HG03175 (cell line): ENCODE results near the gene N4BP3.
"Not testable (repeated sequence)": the region's sequence is repeated elsewhere in the genome, so short reads cannot be mapped to it uniquely, and the experiment has no call there.

Experiments used
- ATAC-seq: cut with Tn5 transposase; IDR thresholded peaks from one replicate; pipeline ENCODE4 v1.9.1; 2021; ENCODE audit warnings: mild to moderate bottlenecking, moderate library complexity; ENCODE audit not compliant: unreplicated experiment

N4BP3 gene

DNA sequence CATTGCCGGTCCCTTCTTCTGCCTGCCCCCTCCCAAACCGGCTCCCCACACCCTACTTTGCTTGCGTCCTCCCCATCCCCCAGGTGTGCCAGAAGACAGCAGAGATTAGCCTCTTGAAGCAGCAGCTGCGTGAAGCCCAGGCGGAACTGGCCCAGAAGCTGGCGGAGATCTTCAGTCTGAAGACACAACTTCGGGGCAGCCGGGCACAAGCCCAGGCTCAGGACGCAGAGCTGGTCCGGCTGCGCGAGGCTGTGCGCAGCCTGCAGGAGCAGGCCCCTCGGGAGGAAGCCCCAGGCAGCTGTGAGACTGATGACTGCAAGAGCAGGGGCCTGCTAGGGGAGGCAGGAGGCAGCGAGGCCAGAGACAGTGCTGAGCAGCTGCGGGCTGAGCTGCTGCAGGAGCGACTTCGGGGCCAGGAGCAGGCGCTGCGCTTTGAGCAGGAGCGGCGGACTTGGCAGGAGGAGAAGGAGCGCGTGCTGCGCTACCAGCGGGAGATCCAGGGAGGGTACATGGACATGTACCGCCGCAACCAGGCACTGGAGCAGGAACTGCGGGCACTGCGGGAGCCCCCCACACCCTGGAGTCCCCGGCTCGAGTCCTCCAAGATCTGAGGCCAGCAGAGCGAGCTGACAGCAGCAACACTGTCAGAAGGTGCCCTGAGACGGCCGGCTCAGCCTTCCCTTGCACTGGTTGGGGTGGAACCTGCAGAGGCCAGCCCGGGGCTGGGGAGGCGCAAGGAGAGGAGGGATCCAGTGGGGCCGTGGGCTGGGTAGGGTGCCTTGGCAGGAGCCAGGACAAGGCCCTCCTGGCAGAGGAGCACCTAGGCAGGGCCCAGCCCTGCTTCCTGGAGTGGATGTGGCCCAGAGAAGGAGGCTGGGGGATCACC, 8.3 kb downstream of the N4BP3 start:
- ATAC-seq = no peak

DNA sequence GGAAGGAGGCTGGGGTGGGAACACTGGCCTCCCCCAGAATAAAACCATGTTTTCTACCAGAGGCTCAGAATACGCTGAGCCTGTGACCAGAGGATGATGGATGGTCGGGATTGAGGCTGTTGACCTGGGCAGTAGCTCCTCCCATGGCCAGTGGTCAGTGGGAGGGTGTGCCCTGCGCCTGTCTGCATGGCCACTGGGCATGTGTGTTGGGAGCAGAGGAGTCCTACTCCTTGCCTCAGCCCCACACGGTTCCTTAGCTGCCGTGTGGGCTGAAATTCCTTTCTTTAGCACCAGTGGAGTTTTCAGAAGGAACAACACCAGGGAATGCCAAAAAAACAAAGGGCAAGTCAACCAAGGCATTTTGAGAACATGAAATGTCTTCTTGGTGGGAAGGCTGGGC, 9.0 kb downstream of the N4BP3 start:
- no peak for ATAC-seq

DNA sequence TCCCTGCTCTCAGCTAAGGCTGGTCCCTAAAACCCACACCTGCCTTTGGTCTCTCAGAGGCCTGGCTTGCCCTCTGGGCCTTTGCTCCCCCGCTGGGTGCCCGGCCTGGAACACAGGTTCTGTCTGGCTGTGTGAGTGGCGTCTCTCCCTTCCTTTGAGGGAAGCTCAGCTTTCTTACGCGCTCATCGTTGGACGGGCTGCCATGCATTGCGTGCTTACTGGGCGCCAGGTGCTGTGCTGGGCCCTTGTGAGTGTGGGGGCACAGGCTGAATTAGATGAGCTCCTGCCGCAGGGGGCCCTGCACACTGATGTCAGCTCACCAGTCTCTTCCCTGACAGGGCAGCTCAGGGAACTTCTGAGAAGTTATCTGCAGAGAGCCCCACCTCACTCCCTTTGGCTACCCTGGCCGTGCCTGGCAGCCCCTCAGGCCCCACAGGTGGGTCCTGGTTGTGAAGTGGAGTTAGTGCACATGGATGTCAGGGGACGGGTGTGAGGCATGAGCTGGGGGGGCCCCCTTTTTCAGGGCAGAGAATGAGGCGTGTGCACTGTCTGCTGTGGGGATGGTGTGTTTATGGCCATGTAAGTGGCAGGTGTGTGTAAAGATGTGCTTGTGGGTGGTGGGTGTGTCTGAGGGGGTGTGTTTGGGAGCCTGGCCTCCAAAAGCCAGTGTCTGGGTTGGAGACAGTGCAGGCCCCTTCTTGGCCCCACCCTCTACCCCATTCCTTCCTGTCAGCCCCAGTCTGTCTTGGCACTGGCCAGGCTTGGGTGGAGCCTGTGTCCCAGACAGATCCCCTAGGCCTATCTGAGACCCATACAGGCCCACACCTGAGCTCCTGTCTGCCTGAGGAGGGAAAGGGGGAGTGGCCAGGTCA, 10.0 kb downstream of the N4BP3 start:
- ATAC-seq = no peak

DNA sequence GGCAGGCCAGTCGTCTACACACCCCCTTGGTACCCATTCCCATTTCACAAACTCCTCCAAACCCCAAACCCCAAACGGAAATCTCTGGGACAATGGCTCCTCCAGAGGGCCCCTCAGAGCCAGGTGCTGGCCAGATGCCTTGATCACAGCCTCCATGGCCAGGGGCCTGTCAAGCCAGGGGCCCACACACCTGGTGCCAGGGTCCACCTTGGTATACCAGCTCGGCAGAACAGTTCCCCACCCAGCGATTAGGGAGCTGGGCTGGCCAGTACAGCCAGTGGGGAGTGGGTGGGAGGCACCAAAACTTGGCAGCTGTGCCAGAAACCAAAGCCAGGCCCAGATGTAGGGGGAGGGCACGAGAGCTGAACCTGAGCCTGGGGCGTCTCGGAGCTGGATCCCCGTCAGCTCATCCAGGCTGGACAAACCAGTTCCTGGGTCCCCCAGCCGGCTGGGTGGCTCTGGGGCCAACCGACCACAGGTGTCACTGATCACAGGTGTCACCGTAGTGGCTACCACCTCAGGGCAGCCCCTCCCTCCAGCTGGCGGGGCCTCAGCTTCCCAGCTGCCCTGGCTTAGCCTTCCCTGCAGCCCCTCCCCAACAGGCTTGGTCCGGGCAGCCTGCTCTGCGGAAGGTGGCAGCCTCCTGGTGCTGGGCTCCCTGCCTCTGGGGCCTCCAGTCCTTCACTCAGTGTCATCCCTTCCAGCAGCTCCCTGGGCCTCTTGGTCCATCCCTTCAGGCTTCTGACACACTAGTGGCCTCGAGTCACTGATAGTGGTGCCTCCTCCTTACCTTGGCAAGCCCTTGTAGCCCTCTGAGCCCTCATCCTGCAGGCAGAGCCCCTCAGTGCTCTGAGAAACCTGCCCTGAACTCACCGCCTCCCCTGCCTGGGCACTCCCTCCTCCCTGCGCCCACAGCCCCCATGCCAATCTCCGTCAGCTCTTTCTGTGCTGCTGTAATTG, 10.9 kb downstream of the N4BP3 start:
- ATAC-seq = no peak

DNA sequence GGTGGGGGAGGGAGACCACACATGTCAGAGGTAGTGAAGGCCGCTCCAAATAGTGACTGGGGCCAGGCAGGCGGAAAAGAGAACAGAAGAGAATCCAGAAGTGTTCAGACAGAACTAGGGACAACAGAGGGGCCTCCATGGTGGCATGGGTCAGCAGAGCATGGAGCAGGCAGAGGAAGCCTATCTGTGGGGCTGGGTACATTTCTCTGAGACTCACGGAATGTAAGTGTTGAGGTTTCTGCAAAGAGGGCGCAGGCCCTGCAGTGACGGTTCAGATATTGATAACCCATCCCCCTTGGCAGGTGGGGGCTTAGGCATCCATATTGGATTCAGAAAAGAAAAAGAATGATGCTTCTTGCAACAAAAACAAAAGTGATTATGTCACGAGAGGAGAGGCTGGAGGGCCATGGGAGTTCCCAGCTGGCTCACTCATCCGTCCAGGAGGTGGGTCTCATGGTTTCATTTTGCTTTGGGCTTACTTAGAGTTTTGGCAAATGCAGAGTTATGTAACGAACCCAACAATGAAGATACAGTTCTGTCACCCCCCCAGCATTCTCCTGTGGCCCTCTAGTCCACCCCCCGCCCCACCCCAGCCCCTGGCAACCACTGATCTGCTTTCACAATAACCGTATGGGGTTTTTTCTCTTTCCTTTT, 12.0 kb downstream of the N4BP3 start:
- ATAC-seq = no peak

DNA sequence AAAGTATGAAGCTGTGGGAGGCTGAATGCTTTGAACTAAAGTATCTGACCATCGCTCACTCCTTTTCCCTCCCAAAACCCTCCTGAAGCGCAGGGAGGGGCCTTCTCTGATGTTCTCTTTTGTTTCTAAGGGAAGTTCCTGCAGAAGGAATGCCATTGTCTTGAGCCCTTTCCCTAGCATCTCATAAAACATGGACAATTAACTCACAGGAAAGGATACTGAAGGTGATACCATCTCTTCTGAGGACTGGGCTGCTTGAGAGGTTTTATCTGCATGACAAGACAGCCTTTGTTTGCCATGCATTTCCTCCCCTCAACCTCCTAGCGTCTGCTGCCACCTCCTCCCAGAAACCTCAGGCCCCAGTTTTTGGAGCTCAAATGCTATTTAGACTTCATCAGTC, 13.2 kb downstream of the N4BP3 start:
- ATAC-seq = no peak

DNA sequence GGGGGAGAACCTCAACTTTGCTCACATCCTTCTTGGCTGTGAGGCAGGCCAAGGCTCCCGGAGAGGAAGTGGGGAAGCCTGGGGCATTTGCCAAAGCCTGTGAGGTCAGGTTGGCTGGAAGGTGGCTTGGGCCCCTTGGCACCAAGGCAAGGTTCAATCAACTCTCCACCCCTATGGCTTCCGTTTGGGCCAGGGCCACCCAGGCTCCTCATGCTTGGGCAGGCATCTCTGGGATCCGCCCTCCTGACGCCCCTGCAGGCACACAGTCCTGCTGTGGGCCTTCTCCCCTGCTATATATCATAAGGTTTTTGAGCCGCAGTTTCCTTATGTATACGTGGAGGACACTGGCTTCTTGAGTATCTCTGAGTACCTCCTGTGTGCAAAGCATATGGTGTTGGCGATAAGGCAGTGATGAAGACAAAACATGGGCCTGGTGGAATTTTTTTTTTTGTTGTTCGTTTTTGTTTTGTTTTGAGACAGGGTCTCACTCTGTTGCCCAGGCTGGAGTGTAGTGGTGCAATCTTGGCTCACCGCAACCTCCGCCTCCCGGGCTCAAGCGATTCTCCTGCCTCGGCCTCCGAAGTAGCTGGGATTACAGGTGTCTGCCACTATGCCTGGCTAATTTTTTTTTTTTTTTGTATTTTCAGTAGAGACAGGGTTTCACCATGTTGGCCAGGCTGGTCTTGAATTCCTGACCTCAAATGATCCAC, 14.1 kb downstream of the N4BP3 start:
- not testable (repeated sequence) for ATAC-seq

DNA sequence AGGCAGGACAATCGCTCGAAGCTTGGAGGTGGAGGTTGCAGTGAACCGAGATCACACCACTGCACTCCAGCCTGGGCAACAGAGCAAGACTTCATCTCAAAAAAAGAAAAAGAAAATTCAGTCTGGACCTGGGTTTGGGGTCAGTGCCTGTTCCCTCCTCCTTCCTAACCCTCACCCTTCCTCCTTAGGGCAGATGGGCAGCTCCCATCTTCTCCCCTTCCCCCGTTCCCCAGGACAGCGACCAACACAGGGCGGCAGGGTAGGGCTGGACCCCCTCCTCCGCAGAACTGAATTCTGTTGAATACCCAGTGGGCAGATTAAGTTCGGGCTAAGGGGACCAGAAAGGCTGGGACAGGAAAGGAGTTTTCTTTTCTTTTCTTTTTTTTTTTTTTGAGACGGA, 16.0 kb downstream of the N4BP3 start:
- ATAC-seq = no peak

DNA sequence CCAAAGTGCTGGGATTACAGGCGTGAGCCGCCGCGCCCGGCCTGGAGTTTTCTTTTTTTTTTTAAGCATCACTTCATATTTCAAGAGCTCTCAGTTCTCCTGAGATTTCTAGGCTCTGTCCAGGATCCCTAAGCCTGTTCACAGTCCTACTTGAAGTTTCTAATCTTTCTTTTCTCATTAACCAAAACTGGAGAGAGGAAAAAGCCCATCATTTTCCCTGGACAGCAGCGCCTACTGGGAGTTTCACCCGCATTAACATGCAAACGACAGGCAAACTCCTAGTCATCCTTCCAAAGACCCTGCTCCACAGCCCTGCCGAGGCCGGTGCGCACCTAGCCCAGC, 16.9 kb downstream of the N4BP3 start:
- ATAC-seq = not testable (repeated sequence)

DNA sequence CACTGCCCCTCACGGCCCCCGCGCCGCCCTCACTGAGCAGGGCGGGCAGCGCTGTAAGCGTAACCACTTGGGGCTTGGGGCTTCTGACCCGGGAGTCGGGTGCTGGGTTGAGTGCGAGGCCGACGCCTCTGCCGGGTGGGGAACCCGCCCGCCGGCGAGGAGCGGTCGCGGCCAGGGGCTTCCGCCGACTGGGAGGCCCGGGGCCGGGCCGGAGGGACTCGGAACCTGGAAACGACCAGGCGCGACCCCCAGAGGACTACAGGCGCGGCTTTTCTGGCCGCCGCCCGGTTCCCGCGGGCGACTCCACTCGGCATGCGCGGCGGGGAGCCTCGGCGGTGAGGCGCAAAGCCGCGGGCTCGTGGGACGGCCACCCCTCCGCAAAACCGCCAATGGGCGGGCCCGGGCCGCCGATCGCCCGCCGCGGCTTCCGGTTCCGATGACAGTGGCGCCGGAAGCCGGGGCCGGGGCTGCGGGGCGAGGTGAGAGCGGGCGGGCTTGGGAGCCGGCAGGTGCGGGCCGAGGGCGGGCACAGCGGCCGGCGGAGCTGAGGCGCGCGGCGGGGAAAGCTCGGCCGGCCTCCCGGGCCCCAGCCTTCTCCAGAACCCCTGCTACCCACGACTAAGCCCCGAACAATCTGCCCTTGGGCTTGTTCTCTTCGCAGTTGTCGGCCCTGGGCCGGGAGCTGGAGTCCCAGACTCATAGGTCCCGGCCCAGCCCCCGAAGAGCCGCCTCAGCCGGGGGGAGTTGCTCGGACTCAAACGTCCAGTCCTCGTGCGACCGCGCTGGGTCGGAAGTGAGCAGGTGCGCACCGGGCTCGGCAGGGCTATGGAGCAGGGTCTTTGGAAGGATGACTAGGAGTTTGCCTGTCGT, 17.5 kb downstream of the N4BP3 start, which contains the start of gene RMND5B:
Gene RMND5B, plus strand, starts transcription at position 439 of the 870 bp plus-strand sequence. CDS start 7,106 bp downstream, outside the sequence.
- ATAC-seq = peak; percentile 90

DNA sequence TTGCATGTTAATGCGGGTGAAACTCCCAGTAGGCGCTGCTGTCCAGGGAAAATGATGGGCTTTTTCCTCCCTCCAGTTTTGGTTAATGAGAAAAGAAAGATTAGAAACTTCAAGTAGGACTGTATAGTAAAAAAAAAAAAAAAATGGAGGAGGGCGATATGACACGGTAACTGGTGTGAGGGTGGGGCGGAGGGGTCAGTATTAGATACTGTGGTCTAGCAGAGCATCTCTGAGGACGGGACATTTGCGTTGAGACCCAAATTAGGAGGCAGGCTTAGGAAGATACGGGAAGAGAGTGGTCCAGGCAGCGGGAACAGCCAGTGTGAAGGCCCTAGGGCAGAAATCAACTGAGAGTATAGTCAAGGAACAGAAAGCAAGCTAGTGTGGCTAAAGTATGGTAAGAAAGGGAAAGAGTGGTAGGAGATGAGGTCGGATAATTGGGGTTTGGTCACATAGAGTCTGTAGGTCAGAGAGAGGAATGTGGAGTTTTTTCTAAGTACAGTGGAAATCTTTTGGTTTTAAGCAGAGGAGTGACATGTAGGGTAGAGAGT, 18.2 kb downstream of the N4BP3 start:
- ATAC-seq = no peak

DNA sequence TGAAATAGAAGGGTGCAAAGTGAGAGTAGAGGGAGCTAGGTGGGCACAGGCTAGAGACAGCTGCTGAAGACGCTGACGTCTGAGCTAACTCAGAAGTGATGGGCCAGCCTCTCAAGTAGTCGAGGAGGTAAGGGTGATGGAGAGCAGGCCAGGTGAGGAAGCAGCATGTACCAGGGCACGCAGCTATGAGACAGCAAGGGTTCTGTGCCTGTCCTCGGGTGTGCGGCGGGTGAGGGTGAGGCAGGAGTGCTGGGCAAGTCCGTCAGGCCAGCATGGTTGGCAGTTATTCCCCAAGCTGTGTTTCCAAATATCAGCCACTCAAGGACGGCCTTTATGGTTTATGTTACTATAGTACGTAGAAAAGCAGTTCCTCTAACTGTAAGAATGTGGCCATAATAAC, 23.7 kb downstream of the N4BP3 start:
- no peak for ATAC-seq

DNA sequence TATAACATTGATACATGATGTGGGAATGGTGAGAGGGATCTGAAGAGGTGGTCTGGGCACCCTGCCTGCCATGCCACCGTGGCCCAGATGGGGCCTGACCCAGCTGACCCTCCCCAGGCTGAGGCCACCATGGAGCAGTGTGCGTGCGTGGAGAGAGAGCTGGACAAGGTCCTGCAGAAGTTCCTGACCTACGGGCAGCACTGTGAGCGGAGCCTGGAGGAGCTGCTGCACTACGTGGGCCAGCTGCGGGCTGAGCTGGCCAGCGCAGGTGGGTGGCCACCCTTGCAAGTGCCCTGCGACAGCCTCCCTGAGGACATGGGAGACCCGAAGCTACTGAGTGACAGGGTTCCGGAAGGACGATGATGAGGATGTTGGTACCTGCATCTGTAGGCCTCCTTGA, 24.7 kb downstream of the N4BP3 start:
- ATAC-seq = no peak

DNA sequence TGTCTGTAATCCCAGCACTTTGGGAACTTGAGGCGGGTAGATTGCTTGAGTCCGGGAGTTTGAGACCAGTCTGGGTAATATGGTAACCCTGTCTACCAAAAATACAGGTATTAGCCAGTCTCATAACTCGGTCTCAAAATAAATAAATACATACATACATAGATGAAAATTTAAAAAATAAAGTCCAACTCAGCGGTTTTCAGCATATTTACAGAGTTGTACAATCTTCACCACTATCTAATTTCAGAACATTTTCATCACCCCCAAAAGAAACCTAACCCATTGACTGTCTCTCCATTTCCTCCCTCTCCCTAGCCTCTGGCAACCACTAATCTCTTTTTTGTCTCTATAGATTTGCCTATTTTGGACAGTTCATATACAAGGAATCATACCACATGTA, 28.2 kb downstream of the N4BP3 start:
- ATAC-seq = no peak

DNA sequence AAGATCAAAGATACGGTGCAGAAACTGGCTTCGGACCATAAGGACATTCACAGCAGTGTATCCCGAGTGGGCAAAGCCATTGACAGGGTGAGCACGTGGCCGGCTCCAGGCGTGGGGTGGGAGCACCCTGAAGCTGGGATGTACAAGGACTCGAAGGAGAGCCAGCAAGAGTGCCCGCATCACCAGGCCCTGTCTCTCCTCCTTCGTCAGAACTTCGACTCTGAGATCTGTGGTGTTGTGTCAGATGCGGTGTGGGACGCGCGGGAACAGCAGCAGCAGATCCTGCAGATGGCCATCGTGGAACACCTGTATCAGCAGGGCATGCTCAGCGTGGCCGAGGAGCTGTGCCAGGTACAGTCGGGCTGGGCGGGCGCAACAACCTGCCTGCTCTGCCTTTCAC, 29.3 kb downstream of the N4BP3 start:
- ATAC-seq = no peak

DNA sequence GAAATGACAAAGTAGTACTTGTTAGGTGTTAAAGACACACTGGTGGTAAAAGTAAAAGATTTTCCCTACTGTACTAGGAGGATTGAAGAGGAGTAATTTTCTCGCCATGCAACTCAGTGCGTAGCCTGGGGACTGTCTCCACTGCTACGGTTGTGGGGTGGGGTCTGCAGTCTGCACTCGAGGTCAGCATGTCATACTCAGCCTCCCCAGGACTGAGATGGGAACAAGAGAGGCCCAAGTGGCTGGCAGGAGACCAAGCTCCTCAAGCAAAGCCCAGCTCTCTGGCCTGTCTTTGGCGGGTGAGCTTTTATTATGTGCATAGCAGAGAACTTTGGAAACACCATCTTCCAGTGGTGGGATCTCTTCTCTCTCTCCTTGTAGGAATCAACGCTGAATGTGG, 29.9 kb downstream of the N4BP3 start:
- ATAC-seq = no peak

DNA sequence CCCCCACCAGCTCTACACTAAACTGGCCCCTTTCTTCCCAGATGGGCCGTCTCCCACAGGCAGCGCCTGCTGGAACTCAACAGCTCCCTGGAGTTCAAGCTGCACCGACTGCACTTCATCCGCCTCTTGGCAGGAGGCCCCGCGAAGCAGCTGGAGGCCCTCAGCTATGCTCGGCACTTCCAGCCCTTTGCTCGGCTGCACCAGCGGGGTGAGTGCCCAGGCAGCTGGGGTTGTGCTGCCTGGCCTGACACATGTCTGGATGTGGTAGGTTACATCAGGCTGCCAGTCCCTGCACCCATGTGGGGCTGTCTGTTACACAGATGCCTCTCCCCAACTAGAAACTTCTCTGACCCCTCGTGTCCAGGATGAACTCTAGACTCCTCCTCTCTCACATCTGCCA, 30.6 kb downstream of the N4BP3 start:
- ATAC-seq = no peak
